ENCODE measurements around the gene ZDHHC6.

DNA sequence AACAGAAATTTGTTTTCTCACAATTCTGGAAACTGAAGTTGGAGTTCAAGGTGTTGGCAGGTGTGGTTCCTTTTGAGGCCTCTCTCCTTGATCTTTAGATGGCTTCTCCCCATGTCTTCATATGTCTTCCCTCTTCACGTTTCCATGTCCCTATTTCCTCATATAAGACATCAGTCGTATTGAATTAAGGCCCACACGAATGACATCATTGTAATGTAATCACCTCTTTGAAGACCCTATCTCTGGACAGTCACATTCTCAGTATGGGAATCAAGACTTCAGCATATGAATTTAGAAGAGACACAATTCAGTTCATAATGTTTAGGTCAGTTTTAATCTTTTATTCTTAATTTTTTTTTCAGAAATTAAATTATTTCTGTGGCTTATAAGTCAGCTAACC lies 20.1 kb upstream of the ZDHHC6 start:
- TF ChIP-seq, protein P1, sequence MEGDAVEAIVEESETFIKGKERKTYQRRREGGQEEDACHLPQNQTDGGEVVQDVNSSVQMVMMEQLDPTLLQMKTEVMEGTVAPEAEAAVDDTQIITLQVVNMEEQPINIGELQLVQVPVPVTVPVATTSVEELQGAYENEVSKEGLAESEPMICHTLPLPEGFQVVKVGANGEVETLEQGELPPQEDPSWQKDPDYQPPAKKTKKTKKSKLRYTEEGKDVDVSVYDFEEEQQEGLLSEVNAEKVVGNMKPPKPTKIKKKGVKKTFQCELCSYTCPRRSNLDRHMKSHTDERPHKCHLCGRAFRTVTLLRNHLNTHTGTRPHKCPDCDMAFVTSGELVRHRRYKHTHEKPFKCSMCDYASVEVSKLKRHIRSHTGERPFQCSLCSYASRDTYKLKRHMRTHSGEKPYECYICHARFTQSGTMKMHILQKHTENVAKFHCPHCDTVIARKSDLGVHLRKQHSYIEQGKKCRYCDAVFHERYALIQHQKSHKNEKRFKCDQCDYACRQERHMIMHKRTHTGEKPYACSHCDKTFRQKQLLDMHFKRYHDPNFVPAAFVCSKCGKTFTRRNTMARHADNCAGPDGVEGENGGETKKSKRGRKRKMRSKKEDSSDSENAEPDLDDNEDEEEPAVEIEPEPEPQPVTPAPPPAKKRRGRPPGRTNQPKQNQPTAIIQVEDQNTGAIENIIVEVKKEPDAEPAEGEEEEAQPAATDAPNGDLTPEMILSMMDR (IDR thresholded peaks at IDR 0.05; ENCODE audit: low read length), result no peak
- TF ChIP-seq EZH2 (optimal IDR thresholded peaks at IDR 0.05; ENCODE audit: low read depth, low read length), result no peak
- no peak for TF ChIP-seq EZH2phosphoT487 (IDR thresholded peaks at IDR 0.05; ENCODE audit: low read length)
